ENCODE results near the gene KIF23.

Gene KIF23

DNA sequence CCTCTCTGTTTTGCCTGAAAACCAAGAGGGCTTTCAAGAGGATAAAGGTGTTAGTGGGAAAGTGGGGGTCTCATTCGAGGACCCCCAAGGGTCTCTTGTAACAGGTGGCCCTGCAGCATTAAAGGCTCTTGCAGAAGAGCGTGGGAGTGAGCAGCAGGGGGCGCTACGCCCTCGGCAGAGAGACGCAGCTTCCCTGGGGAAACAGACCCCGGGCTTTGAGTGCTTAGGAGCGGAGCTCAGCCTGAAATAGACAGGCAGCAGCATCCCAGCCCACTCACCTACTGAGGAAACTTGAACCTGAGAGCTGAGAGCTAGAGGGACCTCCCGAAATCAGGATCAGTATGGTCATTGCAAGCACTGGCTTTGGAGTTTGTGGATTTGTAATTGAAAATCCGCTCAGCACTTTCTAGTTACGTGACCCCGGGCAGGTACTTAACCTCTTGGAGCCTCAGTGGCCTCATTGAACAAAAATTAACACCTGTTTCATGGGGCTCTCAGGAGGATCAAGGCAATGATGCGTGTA lies 64.2 kb downstream of the KIF23 start:
- Histone ChIP-seq H2AFZ (ENCODE audit: low read length) (no peak overlapping the region), H3K9ac (ENCODE audit: low read length) (no peak overlapping the region), H3K9me3 (replicated peaks; ENCODE audit: insufficient read depth, low read length) (no peaks in the 10 kb centered on the region), H3K4me2 (ENCODE audit: low read depth, low read length) (no peak overlapping the region), H4K20me1 (ENCODE audit: insufficient read depth, low read length) (no peaks in the 10 kb centered on the region), H3K9me2 (replicated peaks; ENCODE audit: insufficient read depth, low read length) (no peaks in the 10 kb centered on the region), H3F3A (ENCODE audit: insufficient read depth, low read length) (no peaks in the 10 kb centered on the region), H3K4me1 (ENCODE audit: low read length) (no peaks in the 10 kb centered on the region), H3K79me2 (ENCODE audit: low read length) (no peaks in the 10 kb centered on the region), H3K36me3 (replicated peaks; ENCODE audit: insufficient read depth, low read length) (no peaks in the 10 kb centered on the region), H3K27me3 (replicated peaks; ENCODE audit: insufficient read depth, low read length) (no peaks in the 10 kb centered on the region), H3K27ac (ENCODE audit: low read length) (no peak overlapping the region), H3K4me3 (ENCODE audit: low read length) (no peak overlapping the region)
- no peak for TF ChIP-seq EZH2phosphoT487 (IDR thresholded peaks at IDR 0.05; ENCODE audit: low read length)
- TF ChIP-seq, protein P1, sequence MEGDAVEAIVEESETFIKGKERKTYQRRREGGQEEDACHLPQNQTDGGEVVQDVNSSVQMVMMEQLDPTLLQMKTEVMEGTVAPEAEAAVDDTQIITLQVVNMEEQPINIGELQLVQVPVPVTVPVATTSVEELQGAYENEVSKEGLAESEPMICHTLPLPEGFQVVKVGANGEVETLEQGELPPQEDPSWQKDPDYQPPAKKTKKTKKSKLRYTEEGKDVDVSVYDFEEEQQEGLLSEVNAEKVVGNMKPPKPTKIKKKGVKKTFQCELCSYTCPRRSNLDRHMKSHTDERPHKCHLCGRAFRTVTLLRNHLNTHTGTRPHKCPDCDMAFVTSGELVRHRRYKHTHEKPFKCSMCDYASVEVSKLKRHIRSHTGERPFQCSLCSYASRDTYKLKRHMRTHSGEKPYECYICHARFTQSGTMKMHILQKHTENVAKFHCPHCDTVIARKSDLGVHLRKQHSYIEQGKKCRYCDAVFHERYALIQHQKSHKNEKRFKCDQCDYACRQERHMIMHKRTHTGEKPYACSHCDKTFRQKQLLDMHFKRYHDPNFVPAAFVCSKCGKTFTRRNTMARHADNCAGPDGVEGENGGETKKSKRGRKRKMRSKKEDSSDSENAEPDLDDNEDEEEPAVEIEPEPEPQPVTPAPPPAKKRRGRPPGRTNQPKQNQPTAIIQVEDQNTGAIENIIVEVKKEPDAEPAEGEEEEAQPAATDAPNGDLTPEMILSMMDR (IDR thresholded peaks at IDR 0.05; ENCODE audit: low read length): peak; percentile 92
- DNase-seq: peak; percentile 50

DNA sequence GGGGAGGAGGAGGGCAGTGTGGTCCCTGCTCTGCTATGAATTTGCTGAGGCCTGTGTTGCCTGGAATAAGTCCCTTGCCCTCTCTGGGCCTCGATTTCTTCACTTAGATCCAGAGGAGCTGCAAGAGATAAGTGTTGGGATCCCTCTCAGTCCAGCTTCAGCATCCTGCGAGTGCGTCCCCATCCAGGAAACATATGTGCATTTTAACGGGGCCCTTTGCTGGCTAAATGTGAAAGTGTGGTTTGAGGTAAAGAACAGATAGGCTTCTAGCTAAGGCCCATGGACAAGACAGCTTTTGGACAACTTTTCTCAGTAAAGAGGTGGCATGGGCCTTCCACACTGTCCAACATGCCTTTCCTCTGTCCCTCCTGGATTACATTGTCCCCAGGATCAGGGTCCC lies 64.9 kb downstream of the KIF23 start:
- H3F3A ChIP-seq (ENCODE audit: insufficient read depth, low read length): no peaks in the 10 kb centered on the region
- H3K36me3 ChIP-seq (replicated peaks; ENCODE audit: insufficient read depth, low read length): no peaks in the 10 kb centered on the region
- H3K27ac ChIP-seq (ENCODE audit: low read length): no peak overlapping the region
- no peaks in the 10 kb centered on the region for H3K79me2 ChIP-seq (ENCODE audit: low read length)
- no peak for DNase-seq
- no peaks in the 10 kb centered on the region for H3K9me3 ChIP-seq (replicated peaks; ENCODE audit: insufficient read depth, low read length)
- TF ChIP-seq, protein P1 (IDR thresholded peaks at IDR 0.05; ENCODE audit: low read length): no peak
- H3K27me3 ChIP-seq (replicated peaks; ENCODE audit: insufficient read depth, low read length): no peaks in the 10 kb centered on the region
- no peaks in the 10 kb centered on the region for H3K4me1 ChIP-seq (ENCODE audit: low read length)
- H3K9ac ChIP-seq (ENCODE audit: low read length): no peak overlapping the region
- H3K4me3 ChIP-seq (ENCODE audit: low read length): no peak overlapping the region
- H4K20me1 ChIP-seq (ENCODE audit: insufficient read depth, low read length): no peaks in the 10 kb centered on the region
- H3K4me2 ChIP-seq (ENCODE audit: low read depth, low read length): no peak overlapping the region
- no peak overlapping the region for H2AFZ ChIP-seq (ENCODE audit: low read length)
- H3K9me2 ChIP-seq (replicated peaks; ENCODE audit: insufficient read depth, low read length): no peaks in the 10 kb centered on the region

DNA sequence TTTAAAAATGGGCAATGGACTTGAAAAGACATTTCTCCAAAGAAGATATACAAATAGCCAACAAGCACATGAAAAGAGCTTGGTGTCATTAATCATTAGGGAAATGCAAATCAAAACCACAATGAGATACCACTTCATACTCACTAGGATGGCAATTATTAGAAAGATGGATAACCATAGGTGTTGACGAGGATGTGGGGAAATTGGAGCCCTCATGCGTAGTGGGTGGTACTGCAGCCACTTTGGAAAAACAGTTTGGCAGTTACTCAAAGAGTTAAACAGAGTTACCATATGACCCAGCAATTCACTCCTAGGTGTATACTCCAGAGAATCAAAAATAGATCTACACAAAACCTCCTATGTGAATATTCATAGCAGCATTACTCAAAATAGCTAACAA lies 65.8 kb downstream of the KIF23 start:
- H3K79me2 ChIP-seq (ENCODE audit: low read length): no peaks in the 10 kb centered on the region
- H3K4me1 ChIP-seq (ENCODE audit: low read length): no peaks in the 10 kb centered on the region
- H4K20me1 ChIP-seq (ENCODE audit: insufficient read depth, low read length): no peaks in the 10 kb centered on the region
- H3K36me3 ChIP-seq (replicated peaks; ENCODE audit: insufficient read depth, low read length): no peaks in the 10 kb centered on the region
- no peak for DNase-seq
- H3K27ac ChIP-seq (ENCODE audit: low read length): no peak overlapping the region
- H3K9ac ChIP-seq (ENCODE audit: low read length): no peak overlapping the region
- H3K4me2 ChIP-seq (ENCODE audit: low read depth, low read length): no peak overlapping the region
- TF ChIP-seq, protein P1 (IDR thresholded peaks at IDR 0.05; ENCODE audit: low read length): no peak
- TF ChIP-seq EZH2phosphoT487 (IDR thresholded peaks at IDR 0.05; ENCODE audit: low read length) (no peak), EZH2 (optimal IDR thresholded peaks at IDR 0.05; ENCODE audit: low read depth, low read length) (no peak)
- H3K27me3 ChIP-seq (replicated peaks; ENCODE audit: insufficient read depth, low read length): no peaks in the 10 kb centered on the region
- H3K4me3 ChIP-seq (ENCODE audit: low read length): no peak overlapping the region
- no peaks in the 10 kb centered on the region for H3K9me3 ChIP-seq (replicated peaks; ENCODE audit: insufficient read depth, low read length)
- H2AFZ ChIP-seq (ENCODE audit: low read length): no peak overlapping the region
- no peaks in the 10 kb centered on the region for H3K9me2 ChIP-seq (replicated peaks; ENCODE audit: insufficient read depth, low read length)
- H3F3A ChIP-seq (ENCODE audit: insufficient read depth, low read length): no peaks in the 10 kb centered on the region

Data from MM.1S (cell line).